PC-3 (cell line): ENCODE data around the gene CNTRL. TPM values are rescaled to one million over a fixed set of nuclear protein-coding genes. Genes with fewer than 3 reads are reported as not detected.

Experiments used
- ATAC-seq: fragments of 200-7000 bp; cut with Tn5 transposase; 2 replicates; pipeline ENCODE4 v1.9.1; 2020; ENCODE audit warnings: mild to moderate bottlenecking, moderate library complexity
- BruUV-seq: library from RNA; stranded (reverse); fragments of 400-500 nt; replicated peaks from 2 replicates; lab custom pipeline; 2021; lab: Mats Ljungman, UMichigan
- CTCF ChIA-PET: fragments of 300-600 bp; sonication (Branson Sonifier 250); formaldehyde crosslinking; loops from one replicate; lab custom pipeline; 2022; ENCODE audit warnings: antibody characterized with exemption; lab: Charles Lee
- POLR2A ChIA-PET: fragments of 300-600 bp; sonication (Branson Sonifier 250); formaldehyde crosslinking; loops from one replicate; lab custom pipeline; 2022; ENCODE audit warnings: antibody characterized with exemption; ENCODE audit not compliant: unreplicated experiment; lab: Charles Lee
- DNase-seq: peaks from one replicate; pipeline ENCODE4 v3.0.0-alpha.2; 2015
- H2AFZ ChIP-seq: fragments of 300-600 bp; sonication (generic); 2 replicates; pipeline ENCODE4 v1.6.0; 2016; ENCODE audit warnings: antibody characterized with exemption, low read length
- H3F3A ChIP-seq: fragments of 300-600 bp; sonication (generic); one replicate; pipeline ENCODE4 v1.6.0; 2017; ENCODE audit warnings: antibody characterized with exemption, low read length, control low read depth, mild to moderate bottlenecking; ENCODE audit not compliant: unreplicated experiment
- H3K27ac ChIP-seq: fragments of 300-600 bp; sonication (generic); 2 replicates; pipeline ENCODE4 v1.5.1; 2016; ENCODE audit warnings: mild to moderate bottlenecking, low read length
- H3K27me3 ChIP-seq: fragments of 300-600 bp; sonication (generic); 2 replicates; pipeline ENCODE4 v1.6.1; 2016; ENCODE audit warnings: low read length, mixed read lengths
- H3K36me3 ChIP-seq: fragments of 300-600 bp; sonication (generic); 2 replicates; pipeline ENCODE4 v1.6.1; 2016; ENCODE audit warnings: low read depth, mixed run types, low read length, mixed read lengths
- H3K4me1 ChIP-seq: fragments of 300-600 bp; sonication (generic); 2 replicates; pipeline ENCODE4 v1.5.1; 2016; ENCODE audit warnings: low read length; ENCODE audit not compliant: insufficient read depth
- H3K4me2 ChIP-seq: fragments of 300-600 bp; sonication (generic); 2 replicates; pipeline ENCODE4 v1.6.0; 2016; ENCODE audit warnings: low read length
- H3K4me3 ChIP-seq: fragments of 300-600 bp; sonication (generic); 2 replicates; pipeline ENCODE4 v1.5.1; 2016; ENCODE audit warnings: mild to moderate bottlenecking, low read length, mixed read lengths
- H3K79me2 ChIP-seq: fragments of 300-600 bp; sonication (generic); 2 replicates; pipeline ENCODE4 v1.6.1; 2017; ENCODE audit warnings: low read length, mixed read lengths
- H3K9ac ChIP-seq: fragments of 300-600 bp; sonication (generic); 2 replicates; pipeline ENCODE4 v1.6.0; 2016; ENCODE audit warnings: mild to moderate bottlenecking, low read length
- H3K9me2 ChIP-seq: fragments of 300-600 bp; sonication (generic); replicated peaks from 2 replicates; pipeline ENCODE4 v1.6.1; 2016; ENCODE audit warnings: mixed run types, low read length, mixed read lengths
- H3K9me3 ChIP-seq: fragments of 300-600 bp; sonication (generic); 2 replicates; pipeline ENCODE4 v1.6.1; 2016; ENCODE audit warnings: low read length, mixed read lengths
- H4K20me1 ChIP-seq: fragments of 300-600 bp; sonication (generic); 2 replicates; pipeline ENCODE4 v1.6.1; 2016; ENCODE audit warnings: low read length, mixed read lengths
- CTCF ChIP-seq: fragments of 300-600 bp; sonication (generic); conservative IDR thresholded peaks from 2 replicates; pipeline ENCODE4 v1.5.1; 2017; ENCODE audit warnings: antibody characterized with exemption, low read depth, mild to moderate bottlenecking, low read length
- EZH2 ChIP-seq: fragments of 300-600 bp; sonication (generic); IDR thresholded peaks from one replicate; pipeline ENCODE4 v1.6.1; 2017; ENCODE audit warnings: antibody characterized with exemption, mild to moderate bottlenecking, low read length; ENCODE audit not compliant: unreplicated experiment
- EZH2phosphoT487 ChIP-seq: fragments of 300-600 bp; sonication (generic); IDR thresholded peaks from 2 replicates; pipeline ENCODE4 v1.6.1; 2018; ENCODE audit warnings: mild to moderate bottlenecking, antibody characterized with exemption, low read length, borderline replicate concordance
- intact Hi-C: fragments of 100-400 bp; cut with micrococcal nuclease; formaldehyde crosslinking; loops from 2 replicates; pipeline ENCODE4 v1.9.0; 2023
- total RNA-seq: library from RNA; depleted of rRNA; stranded (reverse); fragments of >200 nt; gene quantifications from 2 replicates; pipeline ENCODE4 v1.2.3, GENCODE V29; 2014; rRNA removed

Gene CNTRL
- total RNA-seq, 1 experiment from 2014 or later, result 6.0 TPM

GRCh38 chr9:121226175-121226574, 151.4 kb downstream of the CNTRL start:
- Histone ChIP-seq H3F3A (no peaks in the 10 kb centered on the region), H2AFZ (no peak overlapping the region), H4K20me1 (no peaks in the 10 kb centered on the region), H3K9me3 (no peaks in the 10 kb centered on the region), H3K4me3 (no peak overlapping the region), H3K27ac (no peak overlapping the region), H3K9ac (no peak overlapping the region), H3K79me2 (no peaks in the 10 kb centered on the region), H3K4me1 (peaks cover 7% of the 10 kb centered on the region), H3K4me2 (no peak overlapping the region), H3K36me3 (no peaks in the 10 kb centered on the region), H3K27me3 (no peaks in the 10 kb centered on the region), H3K9me2 (no peaks in the 10 kb centered on the region)
- TF ChIP-seq EZH2 (no peak), EZH2phosphoT487 (no peak), CTCF (no peak)
- DNase-seq (peak; percentile 45), ATAC-seq (peak; percentile 53; the same call in 1 of the 2 replicates)
- CTCF ChIA-PET, result no interaction called here
- POLR2A ChIA-PET, result no interaction called here
- BruUV-seq, result no TSS peak
- intact Hi-C loops, result no loop called here

Other genes starting within 250 kb of the CNTRL start
- gene PSMD5, start 232.0 kb upstream of the CNTRL start, total RNA-seq, result 19.1 and 23.4 TPM in 2 replicates
- 101 and 104 TPM in 2 replicates for gene PHF19, start 197.8 kb upstream of the CNTRL start, total RNA-seq
- 0.15 and 0.29 TPM in 2 replicates for gene TRAF1, start 148.2 kb upstream of the CNTRL start, total RNA-seq
- gene C5, start 24.7 kb upstream of the CNTRL start, total RNA-seq, result 1.6 and 2.9 TPM in 2 replicates
- gene RAB14, start 126.9 kb downstream of the CNTRL start, total RNA-seq, result 13.8 and 14.9 TPM in 2 replicates
- 36.5 and 40.3 TPM in 2 replicates for gene GSN, start 193.2 kb downstream of the CNTRL start, total RNA-seq